ENCODE measurements around the gene DGKD.
"Not testable (repeated sequence)": the region's sequence is repeated elsewhere in the genome, so short reads cannot be mapped to it uniquely, and the experiment has no call there.

Gene DGKD

GRCh38 chr2:233387667-233388528 is 33.6 kb downstream of the DGKD start:
- DNase-seq, result peak; percentile 55 to 78

GRCh38 chr2:233389601-233390125 is 35.4 kb downstream of the DGKD start:
- DNase-seq, result no peak

DNA sequence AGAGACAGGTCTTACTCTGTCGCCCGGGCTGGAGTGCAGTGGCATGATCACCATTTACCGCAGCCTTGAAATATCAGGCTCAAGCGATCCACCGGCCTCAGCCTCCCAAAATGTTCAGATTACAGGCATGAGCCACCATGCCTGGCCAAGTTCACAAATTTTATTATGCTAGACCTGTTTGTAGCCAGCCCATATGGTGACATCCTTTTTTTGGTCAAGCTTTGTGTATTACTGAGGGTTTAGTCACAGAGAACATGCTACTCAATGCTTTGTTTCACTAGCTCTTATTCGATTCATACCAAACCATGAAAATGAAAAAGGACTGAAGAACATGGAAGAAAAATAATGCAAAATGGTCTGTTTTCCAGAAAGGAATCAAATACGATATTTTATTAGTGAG is 41.4 kb downstream of the DGKD start:
- DNase-seq, result no peak

- not testable (repeated sequence) for DNase-seq
Measured at GRCh38 chr2:233396726-233397665, 42.7 kb downstream of the DGKD start.

DNA sequence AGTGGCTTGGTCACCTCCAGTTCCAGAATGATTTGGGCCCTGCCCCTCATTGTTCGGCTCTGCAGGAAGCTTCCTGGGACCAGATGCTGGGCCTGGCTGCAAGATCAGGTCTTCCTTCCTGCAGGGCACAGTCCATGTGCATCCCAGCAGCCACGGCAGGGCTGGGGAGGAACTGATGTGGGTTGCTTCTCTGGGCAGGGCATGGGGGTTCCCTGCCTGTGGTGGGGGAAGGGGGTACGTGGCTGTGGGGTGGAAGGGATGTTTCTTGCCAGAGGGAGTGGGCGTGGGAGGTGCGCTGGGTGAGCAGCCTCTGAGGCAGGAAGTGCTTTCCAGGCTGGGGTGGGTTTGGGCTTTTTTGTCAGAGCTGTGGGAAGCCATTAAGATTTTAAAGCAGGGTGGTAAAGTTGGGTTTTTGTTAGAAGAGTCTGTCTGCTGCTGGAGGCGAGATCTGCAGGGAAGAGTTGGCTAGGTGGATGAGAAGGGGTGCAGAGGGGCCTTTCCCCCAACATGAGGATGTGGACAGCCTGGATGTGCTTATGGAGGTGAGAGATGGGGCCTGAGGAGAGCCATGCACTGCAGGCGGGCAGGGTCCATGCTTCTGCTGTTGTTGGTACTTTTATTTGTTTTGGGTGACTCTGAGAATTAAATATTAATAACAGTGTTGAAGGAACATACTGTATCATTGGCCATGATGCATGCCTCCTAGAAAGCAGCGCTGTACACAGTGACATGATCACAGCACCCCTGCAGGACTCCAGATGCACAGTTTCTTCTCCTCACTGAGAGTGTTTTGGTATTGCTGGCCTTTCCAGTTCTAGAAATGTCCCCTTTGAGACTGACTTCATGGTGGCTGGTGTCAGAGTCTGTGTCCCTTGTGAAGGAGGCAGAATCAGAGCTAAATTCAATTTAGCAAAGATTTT is 45.3 kb downstream of the DGKD start:
- DNase-seq, result no peak

- DNase-seq, result no peak
Measured at GRCh38 chr2:233400341-233400740, 46.0 kb downstream of the DGKD start.

GRCh38 chr2:233400961-233401360 is 46.7 kb downstream of the DGKD start:
- no peak for DNase-seq

- no peak for DNase-seq
Measured at GRCh38 chr2:233402346-233402745, 48.1 kb downstream of the DGKD start.

DNA sequence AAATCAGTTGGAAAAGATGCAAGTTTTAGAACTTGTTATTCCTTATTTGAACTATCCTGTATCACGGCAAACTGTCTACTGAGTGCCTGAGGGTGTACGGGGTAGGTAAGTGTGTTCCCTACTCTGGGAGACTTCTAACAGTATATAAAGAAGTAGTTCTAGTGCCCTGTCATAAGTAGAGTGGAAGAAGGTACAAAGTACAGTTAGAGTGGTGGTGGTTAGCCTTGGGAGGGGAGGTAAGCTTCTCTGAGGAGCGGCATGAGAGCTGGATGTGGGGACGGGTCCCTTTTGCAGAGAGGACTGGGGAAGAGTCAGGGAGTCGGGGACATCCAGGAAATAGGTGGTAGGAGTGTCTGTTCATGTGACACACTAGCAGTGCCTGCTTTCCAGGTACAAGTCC is 48.5 kb downstream of the DGKD start:
- no peak for DNase-seq

- DNase-seq, result no peak
Measured at GRCh38 chr2:233404222-233404621, 49.9 kb downstream of the DGKD start.

DNA sequence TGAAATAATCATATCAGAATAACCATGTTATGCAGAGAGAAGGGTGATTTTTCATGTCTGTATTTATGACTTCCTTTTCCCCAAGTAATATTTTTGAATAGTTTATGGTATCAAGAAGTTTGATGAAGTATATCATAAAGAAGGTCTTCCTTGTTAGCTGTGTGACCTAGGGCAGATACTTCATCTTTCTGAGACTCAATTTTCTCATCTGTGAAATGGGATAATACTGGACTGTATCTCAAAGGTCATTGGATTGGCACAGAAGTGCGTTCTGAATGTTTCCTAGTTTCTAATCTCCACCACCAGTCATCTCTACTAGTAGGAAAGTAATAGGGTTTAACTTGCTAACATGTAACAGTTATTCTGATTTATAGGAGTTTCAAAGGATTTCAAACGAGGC is 52.6 kb downstream of the DGKD start:
- no peak for DNase-seq

- DNase-seq, result no peak
Measured at GRCh38 chr2:233407771-233408181, 53.5 kb downstream of the DGKD start.

DNA sequence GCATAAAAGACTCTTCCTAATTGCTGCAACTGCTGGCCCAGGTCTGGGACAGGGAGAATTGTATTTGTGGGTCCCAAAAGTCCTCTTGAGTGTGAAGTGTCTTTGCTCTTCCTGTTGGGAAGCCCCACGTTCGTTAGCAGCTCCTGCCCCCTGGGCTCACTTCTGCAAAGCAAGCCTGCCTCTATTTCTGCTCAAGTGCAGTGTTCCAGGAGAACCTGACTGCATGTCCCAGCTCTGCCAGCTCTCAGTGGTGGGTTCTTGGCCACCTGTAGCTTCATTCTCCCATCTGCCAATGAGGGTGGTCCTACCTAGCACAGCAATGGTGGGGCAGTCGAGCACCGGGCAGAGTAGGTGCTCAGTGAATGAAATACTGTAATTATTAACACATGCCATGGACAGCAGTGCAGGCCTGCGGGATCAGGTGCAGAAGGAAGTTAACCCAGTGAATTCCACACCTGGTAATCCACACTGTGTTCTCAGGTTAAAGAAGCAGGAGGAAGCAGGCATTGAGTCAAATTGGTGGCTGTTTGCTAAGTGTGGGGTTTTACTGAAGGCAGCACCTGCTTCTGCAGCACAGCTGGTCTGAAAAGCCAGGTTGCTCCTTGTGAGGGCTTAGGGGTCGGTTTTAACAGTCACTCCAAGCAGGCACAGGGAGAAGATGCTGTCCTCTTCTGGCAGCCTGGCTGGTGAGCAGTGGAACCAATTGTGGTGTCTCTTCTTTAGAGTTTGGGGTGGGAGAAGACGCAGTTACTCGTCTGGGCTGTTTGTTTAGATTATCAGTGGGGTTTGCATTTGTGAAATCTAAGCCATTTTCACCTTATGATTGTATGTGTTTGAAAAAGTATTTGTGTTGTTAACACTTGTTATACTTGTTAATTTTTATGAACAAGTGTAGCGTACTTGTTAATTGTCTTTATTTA is 54.3 kb downstream of the DGKD start:
- no peak for DNase-seq

- no peak for DNase-seq
Measured at GRCh38 chr2:233409286-233409991, 55.1 kb downstream of the DGKD start.

- DNase-seq, result no peak
Measured at GRCh38 chr2:233410196-233410760, 56.0 kb downstream of the DGKD start.

GRCh38 chr2:233411162-233411561 is 56.9 kb downstream of the DGKD start:
- no peak for DNase-seq

DNA sequence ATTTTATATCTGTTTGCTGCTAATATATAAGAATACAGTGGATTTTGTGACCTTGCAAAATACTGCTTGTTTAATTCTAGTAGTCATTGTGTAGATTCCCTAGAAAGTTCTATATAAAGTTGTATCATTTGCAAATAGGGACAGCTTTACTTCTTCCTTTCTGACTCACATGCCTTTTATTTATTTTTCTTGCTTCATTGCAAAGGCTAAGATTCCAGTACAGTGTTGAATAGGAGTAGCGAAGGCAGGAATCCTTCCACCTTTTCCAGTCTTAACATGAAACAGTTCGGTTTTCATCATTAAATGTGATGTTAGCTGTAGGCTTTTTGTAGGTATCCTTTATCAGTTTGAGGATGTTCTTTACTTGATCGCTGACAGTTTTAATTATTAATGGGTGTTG is 58.1 kb downstream of the DGKD start:
- DNase-seq, result no peak

- no peak for DNase-seq
Measured at GRCh38 chr2:233413046-233413445, 58.8 kb downstream of the DGKD start.

GRCh38 chr2:233413559-233414272 is 59.4 kb downstream of the DGKD start:
- DNase-seq, result peak in 1 of 2 donors; percentile 15

DNA sequence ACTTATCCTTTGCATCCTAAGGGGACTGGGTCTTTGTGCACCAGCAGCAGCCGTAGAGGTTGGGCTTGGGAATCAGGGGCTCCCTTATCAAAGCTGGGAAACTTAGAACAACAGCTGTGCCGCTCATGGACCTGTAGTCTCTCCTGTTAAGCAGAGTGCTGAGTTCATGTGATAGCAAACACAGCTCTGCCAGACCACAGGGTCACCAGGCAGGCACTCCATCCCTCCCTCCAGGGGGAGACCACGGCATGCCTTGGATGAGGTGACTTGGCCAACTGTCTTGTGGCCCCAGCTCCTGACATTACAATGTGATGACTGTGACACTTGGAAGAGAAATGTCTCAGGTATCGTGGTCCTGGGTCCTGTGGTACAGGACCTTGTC is 60.0 kb downstream of the DGKD start:
- no peak for DNase-seq

Data from hippocampal formation (tissue), 2 donors.